ENCODE measurements around the gene MYO10. TPM values are rescaled to one million over a fixed set of nuclear protein-coding genes. Genes with fewer than 3 reads are reported as not detected.
A peak's percentile ranks its signal among the peaks of the same experiment; 100 is the strongest.
"Not testable (repeated sequence)": the region's sequence is repeated elsewhere in the genome, so short reads cannot be mapped to it uniquely, and the experiment has no call there.

The MYO10 gene
- total RNA-seq (7.1 and 9.3 TPM in 2 replicates), polyA plus RNA-seq (8.2 and 15.2 TPM in 2 replicates)

- Histone ChIP-seq H3K27ac (no peak within 1 kb of the TSS), H3K27me3 (peaks cover 20% of the 10 kb centered on the region), H3K9me3 (ENCODE audit: low read depth) (no peaks in the 10 kb centered on the region), H3K36me3 (no peaks in the 10 kb centered on the region), H3K4me3 (peak within 1 kb of the TSS; percentile 78), H3K4me1 (ENCODE audit: low read depth) (peaks cover 9% of the 10 kb centered on the region)
- peak; percentile 90 to 91 for DNase-seq (ENCODE audit: low read depth in 1 of 2, low spot score in 1 of 2)
- no peak for TF ChIP-seq CTCF (IDR thresholded peaks at IDR 0.05; ENCODE audit: low read depth, low read length)
Measured at GRCh38 chr5:16936150-16936988, at the start of gene MYO10. Gene MYO10 (minus strand): TSS chr5:16936288. CDS start chr5:16935808, 480 bp downstream.

GRCh38 chr5:16985304-16985703 is 49.2 kb upstream of the MYO10 start:
- not testable (repeated sequence) for H3K9me3 ChIP-seq (ENCODE audit: low read depth); H3K27ac ChIP-seq; H3K4me3 ChIP-seq; H3K4me1 ChIP-seq (ENCODE audit: low read depth); DNase-seq (ENCODE audit: low read depth in 1 of 2, low spot score in 1 of 2); H3K36me3 ChIP-seq; H3K27me3 ChIP-seq

GRCh38 chr5:16983972-16984371 is 47.9 kb upstream of the MYO10 start:
- H3K4me1 ChIP-seq (ENCODE audit: low read depth), result no peaks in the 10 kb centered on the region
- no peak overlapping the region for H3K4me3 ChIP-seq
- TF ChIP-seq CTCF (IDR thresholded peaks at IDR 0.05; ENCODE audit: low read depth, low read length), result no peak
- no peaks in the 10 kb centered on the region for H3K27me3 ChIP-seq
- no peaks in the 10 kb centered on the region for H3K36me3 ChIP-seq
- H3K9me3 ChIP-seq (ENCODE audit: low read depth), result no peaks in the 10 kb centered on the region
- H3K27ac ChIP-seq, result no peak overlapping the region
- no peak for DNase-seq (ENCODE audit: low read depth in 1 of 2, low spot score in 1 of 2)

- Histone ChIP-seq H3K36me3 (no peaks in the 10 kb centered on the region), H3K4me1 (ENCODE audit: low read depth) (no peaks in the 10 kb centered on the region), H3K27me3 (no peaks in the 10 kb centered on the region), H3K9me3 (ENCODE audit: low read depth) (no peaks in the 10 kb centered on the region), H3K27ac (no peak overlapping the region), H3K4me3 (no peak overlapping the region)
- DNase-seq (ENCODE audit: low read depth in 1 of 2, low spot score in 1 of 2), result peak in 1 of 2 donors; percentile 41
- TF ChIP-seq CTCF (IDR thresholded peaks at IDR 0.05; ENCODE audit: low read depth, low read length), result no peak
Measured at GRCh38 chr5:16983022-16983639, 47.0 kb upstream of the MYO10 start.

- Histone ChIP-seq H3K9me3 (ENCODE audit: low read depth) (no peaks in the 10 kb centered on the region), H3K27ac (no peak overlapping the region), H3K36me3 (no peaks in the 10 kb centered on the region), H3K4me3 (no peak overlapping the region), H3K27me3 (no peaks in the 10 kb centered on the region), H3K4me1 (ENCODE audit: low read depth) (no peaks in the 10 kb centered on the region)
- DNase-seq (ENCODE audit: low read depth in 1 of 2, low spot score in 1 of 2), result no peak
- no peak for TF ChIP-seq CTCF (IDR thresholded peaks at IDR 0.05; ENCODE audit: low read depth, low read length)
Measured at GRCh38 chr5:16981700-16982099, 45.6 kb upstream of the MYO10 start.

GRCh38 chr5:16980983-16981382 is 44.9 kb upstream of the MYO10 start:
- Histone ChIP-seq H3K4me1 (ENCODE audit: low read depth) (no peaks in the 10 kb centered on the region), H3K27ac (no peak overlapping the region), H3K27me3 (no peaks in the 10 kb centered on the region), H3K4me3 (no peak overlapping the region), H3K36me3 (no peaks in the 10 kb centered on the region), H3K9me3 (ENCODE audit: low read depth) (no peaks in the 10 kb centered on the region)
- no peak for DNase-seq (ENCODE audit: low read depth in 1 of 2, low spot score in 1 of 2)
- no peak for TF ChIP-seq CTCF (IDR thresholded peaks at IDR 0.05; ENCODE audit: low read depth, low read length)

Data from cardiac muscle cell (in vitro differentiated cells and primary cell).